ENCODE data around the gene RAD51C.
"Not testable (repeated sequence)": the region's sequence is repeated elsewhere in the genome, so short reads cannot be mapped to it uniquely, and the experiment has no call there.

The RAD51C gene

GRCh38 chr17:58692239-58693055, at the start of gene RAD51C:
TSS of gene RAD51C (plus strand) at chr17:58692602. CDS start at chr17:58692644, 42 bp downstream.
- DNase-seq: peak; percentile 85

DNA sequence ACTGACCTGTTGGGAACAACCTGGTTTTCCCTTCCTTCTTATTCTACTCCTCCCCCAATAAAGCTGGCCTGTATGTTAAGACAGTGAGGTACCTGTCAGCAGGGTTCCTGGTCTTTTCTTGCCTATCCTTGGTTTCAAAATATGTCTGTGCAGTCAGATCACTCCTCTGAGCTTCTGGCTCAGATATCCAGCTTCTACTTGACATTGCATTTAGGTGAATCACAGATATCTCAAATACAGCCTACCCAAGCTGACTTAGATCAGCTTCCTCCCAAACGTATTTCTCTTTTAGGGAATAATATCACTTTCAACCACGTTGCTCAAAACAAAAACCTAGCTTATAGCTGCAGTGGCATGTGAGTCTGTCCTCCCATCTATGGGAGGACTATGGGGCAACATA, 49.3 kb upstream of the RAD51C start:
- peak; percentile 81 for DNase-seq

GRCh38 chr17:58648236-58648635, 44.2 kb upstream of the RAD51C start:
- no peak for DNase-seq

DNA sequence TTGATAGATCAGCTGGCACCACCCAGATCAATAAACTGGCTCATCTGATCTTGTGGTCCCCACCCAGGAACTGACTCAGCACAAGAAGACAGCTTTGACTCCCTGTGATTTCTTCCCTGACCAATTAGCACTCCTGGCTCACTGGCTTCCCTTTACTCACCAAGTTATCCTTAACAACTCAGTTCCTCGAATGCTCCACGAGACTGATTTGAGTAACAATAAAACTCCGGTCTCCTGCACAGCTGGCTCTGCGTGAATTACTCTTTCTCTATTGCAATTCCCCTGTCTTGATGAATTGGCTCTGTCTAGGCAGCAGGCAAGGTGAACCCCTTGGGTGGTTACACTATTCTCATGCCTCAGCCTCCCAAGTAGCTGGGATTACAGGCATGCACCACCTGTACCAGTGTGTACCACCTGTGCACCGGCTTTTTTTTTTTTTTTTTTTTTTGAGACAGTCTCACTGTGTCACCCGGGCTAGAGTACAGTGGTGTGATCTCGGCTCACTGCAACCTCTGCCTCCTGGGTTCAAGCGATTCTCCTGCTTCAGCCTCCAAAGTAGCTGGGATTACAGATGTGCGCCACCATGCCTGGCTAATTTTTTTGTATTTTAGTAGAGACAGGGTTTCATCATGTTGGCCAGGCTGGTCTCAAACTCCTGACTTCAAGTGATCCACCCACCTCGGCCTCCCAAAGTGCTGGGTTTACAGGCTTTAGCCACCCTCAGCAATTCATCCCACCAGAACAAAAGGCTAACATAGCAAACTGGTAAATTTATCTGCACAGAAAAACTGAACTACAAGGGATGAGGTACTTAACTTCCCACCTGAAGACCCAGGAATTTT, 34.2 kb upstream of the RAD51C start:
- not testable (repeated sequence) for DNase-seq

GRCh38 chr17:58658804-58659713, 33.3 kb upstream of the RAD51C start:
- DNase-seq: peak; percentile 99

GRCh38 chr17:58659714-58660084, 32.7 kb upstream of the RAD51C start:
- DNase-seq: not testable (repeated sequence)

- DNase-seq: no peak
Observed at GRCh38 chr17:58660621-58661020, 31.8 kb upstream of the RAD51C start.

DNA sequence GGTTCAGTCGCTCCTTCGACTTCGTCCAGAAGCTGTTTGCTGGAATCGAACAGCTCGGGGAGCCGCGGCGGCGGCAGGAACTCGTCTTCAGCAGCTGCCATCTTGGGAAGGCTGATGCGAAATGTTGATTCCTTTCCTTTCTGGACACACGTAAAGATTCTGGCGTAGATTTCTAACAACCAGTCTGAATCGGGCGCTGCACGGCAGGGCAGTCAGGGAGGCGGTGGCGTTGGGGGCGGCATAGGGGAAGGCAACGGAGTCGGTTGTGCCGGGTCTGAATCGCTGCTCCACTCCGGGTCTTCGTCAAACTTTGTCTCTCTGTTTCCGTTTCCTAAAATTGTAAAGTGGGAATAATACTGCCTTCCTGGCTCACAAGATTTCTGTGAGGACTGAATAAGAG, 30.9 kb upstream of the RAD51C start:
- DNase-seq: no peak

DNA sequence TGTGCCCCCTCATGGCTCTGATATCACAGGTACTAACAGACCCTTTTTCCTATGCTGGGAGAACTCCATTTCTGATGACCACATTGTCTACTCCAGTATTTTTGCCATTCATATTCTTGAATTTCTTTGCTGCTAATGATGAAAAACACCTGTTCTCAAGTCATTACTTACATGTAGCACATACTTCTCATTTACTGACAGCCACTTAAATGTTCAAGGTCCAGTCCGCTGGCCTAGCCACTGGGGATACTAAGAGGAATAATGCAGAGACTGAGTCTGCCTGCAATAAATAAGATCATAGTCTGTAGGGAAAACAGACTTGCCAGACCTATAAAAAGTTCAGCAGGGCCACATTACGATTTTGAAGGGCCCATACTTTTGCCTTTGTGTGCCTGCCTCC, 28.1 kb upstream of the RAD51C start:
- DNase-seq: no peak

DNA sequence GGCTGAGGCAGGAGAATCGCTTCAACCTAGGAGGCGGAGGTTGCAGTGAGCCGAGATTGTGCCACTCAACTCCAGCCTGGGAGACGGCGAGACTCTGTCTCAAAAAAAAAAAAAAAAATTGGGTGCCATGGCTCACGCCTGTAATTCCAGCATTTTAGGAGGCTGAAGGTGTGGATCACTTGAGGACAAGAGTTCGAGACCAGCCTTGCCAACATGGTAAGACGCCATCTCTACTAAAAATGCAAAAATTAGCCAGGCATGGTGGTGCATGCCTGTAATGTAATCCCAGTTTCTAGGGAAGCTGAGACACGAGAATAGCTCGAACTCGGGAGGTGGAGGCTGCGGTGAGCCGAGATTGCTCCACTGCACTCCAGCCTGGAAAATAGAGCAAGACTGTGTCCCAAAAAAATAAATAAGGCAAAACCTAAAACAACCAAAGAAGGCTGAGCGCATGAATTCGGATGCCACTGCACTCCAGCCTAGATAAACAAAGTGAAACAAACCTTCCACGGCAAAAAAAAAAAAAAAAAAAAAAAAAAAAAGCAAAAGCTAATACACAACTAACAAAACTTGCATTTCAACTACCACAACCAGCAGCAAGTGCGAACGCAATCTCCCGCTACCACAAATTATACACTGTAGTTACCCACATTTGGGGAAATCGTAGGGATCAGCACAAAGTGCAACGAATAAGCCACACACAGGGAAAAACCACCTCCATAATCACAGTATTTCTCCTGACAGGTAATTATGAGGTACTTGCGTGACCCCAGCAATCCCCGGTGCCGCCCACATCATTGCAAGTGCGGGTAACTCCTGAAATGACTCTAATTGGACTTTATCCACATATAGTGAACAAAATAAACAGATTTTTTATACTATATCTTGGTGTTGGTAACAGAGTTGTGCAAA, 26.2 kb upstream of the RAD51C start:
- DNase-seq: no peak

- peak; percentile 31 for DNase-seq
Observed at GRCh38 chr17:58666858-58667267, 25.5 kb upstream of the RAD51C start.

- no peak for DNase-seq
Observed at GRCh38 chr17:58667934-58668597, 24.3 kb upstream of the RAD51C start.

GRCh38 chr17:58668598-58668935, 23.8 kb upstream of the RAD51C start:
- no peak for DNase-seq

- DNase-seq: no peak
Observed at GRCh38 chr17:58669853-58670252, 22.5 kb upstream of the RAD51C start.

- no peak for DNase-seq
Observed at GRCh38 chr17:58671969-58672368, 20.4 kb upstream of the RAD51C start.

GRCh38 chr17:58677194-58677880, 15.1 kb upstream of the RAD51C start:
- DNase-seq: peak; percentile 41

DNA sequence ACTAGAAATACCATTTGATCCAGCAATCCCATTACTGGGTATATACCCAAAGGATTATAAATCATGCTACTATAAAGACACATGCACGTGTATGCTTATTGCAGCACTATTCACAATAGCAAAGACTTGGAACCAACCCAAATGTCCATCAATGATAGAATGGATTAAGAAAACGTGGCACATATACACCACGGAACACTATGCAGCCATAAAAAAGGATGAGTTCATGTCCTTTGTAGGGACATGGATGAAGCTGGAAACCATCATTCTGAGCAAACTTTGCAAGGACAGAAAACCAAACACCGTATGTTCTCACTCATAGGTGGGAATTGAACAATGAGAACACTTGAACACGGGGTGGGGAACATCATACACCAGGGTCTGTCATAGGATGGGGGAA, 14.1 kb upstream of the RAD51C start:
- not testable (repeated sequence) for DNase-seq

DNA sequence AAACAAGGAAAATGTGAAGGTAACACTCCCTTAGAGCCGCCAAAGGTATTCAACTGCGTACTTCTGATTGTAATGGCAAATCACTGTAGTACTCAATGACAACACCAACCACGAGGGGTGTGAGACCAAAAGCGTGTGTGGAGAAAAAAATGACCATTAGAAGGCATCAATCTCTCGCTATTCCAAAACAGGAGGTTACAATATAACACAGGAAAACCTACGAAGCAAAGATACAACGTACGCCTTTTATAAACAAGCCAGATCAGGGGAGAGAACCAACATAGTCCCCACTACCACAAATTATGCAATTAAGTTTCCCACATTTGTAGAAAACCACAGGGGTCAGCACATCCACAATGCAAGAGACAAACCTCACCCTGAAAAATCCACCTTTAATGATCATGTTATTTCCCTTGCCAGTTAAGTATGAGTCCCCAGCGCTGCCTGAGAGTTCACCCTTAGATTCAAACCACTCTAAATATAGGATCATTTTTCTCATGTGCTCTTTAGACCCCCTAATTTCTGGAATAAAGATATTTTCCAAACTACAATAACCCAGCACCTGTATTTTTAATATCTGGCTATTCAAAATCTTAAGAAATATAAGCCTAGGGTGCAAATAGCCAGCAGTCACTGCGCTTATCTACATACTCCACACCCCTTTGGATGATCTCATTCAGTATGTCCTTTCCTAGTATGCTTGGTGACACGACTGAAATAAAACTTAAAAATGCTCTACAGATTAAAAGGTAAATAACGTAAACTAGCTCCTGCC, 13.0 kb upstream of the RAD51C start:
- peak; percentile 49 for DNase-seq

DNA sequence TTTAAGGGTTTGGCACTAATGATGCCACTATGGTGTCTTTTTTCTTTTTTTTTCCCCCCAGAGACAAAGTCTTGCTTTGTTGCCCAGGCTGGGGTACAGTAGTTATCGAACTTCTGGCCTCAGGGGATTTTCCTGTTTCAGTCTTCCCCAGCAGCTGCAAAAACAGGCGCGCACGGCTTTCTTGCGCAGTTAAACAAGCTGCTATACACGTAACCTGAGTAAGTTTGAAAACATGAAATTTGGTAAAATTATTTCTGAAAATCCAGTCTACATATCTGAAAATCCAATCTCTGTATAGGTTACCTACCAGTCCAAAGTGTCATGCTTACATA, 12.4 kb upstream of the RAD51C start:
- DNase-seq: no peak

DNA sequence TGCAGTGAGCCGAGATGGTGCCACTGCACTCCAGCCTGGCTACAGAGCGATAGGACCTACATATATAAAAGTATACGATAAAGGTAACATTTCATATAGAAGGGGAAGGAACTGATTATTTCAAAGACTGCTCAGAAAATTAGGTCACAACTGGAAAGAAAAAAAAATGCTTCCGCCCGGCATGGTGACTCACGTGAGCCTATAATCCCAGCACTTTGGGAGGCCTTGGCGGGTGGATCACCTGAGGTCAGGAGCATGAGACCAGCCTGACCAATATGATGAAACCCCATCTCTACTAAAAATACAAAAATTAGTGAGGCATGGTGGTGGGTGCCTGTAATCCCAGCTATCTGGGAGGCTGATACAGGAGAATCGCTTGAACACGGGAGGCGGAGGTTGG, 8.4 kb upstream of the RAD51C start:
- DNase-seq: no peak

Data from fibroblast of upper back skin (primary cell).